ENCODE results near the gene QRFP.

QRFP gene

DNA sequence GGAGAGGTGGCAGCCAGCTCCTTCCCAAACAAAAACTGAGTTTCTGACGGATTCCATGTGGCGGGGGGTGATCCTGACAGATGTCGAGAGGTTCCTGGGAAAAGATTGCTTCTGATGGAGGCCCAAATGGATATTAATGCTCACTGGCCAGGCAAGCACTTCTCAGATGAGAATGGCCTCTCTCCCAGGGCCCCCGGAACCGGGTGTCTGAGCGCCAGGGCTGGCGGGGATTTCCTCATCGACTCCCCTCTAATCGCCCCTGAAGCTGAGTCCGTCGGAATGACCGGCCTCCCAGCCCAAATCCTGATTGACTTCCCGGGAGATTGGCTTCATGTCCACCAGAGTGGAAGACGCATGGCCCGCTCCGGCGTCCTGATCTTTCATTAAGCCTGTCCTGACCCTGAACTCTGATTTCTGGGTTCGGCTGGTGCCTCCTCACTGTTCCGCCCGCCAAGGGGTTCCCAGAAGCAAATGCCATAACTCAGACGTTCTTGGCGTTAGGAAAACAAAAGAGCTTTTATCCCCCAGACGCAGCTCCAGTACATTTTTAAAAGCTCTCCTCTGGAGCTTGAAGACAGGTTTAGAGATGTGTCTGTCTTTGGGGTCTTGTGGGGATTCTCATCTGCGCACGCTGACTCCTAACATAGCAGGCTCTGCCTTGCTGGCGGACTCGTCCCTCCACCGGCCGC lies 24.8 kb upstream of the QRFP start:
- FAIRE-seq, result no peak
- DNase-seq (ENCODE audit: insufficient read length, low spot score), result no peak
- TF ChIP-seq POU2F2 (IDR thresholded peaks at IDR 0.05; ENCODE audit: low read depth, low read length) (no peak), PAX5 (IDR thresholded peaks at IDR 0.05; ENCODE audit: insufficient read depth, low read length, severe bottlenecking) (no peak), POLR2AphosphoS5 (IDR thresholded peaks at IDR 0.05; ENCODE audit: low read depth, low read length) (no peak), POLR2A (IDR thresholded peaks at IDR 0.05; ENCODE audit: low read depth, low read length) (no peak), SPI1 (IDR thresholded peaks at IDR 0.05; ENCODE audit: low read depth, low read length) (no peak), TAF1 (IDR thresholded peaks at IDR 0.05; ENCODE audit: low read depth, low read length) (no peak)

DNA sequence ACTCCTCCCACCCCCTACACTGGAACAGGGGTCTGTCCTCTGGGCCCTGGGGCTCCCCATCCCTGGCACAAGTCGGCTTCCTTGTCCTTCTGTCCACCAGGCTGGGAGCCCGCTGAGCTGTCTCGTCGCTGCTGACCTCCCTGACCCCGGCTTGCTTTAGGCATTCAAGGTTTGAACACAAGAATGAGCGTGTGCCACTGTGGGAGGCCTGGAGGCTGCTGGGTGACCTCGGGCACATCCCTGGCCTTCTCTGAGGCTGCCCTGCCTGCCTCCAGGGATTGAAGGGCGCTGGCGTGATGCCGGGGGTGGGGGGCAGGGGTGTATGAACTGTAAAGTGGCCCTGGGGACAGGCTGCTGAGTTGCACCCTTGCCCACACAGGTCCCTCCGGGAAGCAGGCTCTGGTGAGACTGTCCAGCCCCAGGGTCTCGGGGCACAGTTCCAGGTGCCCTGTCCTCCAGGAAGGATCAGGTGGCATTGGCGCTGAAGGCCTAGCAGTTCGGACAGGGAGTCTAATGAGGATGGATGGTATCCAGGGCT lies 24.2 kb upstream of the QRFP start:
- DNase-seq (ENCODE audit: insufficient read length, low spot score), result no peak
- TF ChIP-seq POLR2A (IDR thresholded peaks at IDR 0.05; ENCODE audit: low read depth, low read length), result no peak
- no peak for TF ChIP-seq PAX5 (IDR thresholded peaks at IDR 0.05; ENCODE audit: insufficient read depth, low read length, severe bottlenecking)
- TF ChIP-seq POU2F2 (IDR thresholded peaks at IDR 0.05; ENCODE audit: low read depth, low read length), result no peak
- TF ChIP-seq SPI1 (IDR thresholded peaks at IDR 0.05; ENCODE audit: low read depth, low read length), result no peak
- TF ChIP-seq POLR2AphosphoS5 (IDR thresholded peaks at IDR 0.05; ENCODE audit: low read depth, low read length), result no peak
- no peak for TF ChIP-seq TAF1 (IDR thresholded peaks at IDR 0.05; ENCODE audit: low read depth, low read length)
- no peak for FAIRE-seq

DNA sequence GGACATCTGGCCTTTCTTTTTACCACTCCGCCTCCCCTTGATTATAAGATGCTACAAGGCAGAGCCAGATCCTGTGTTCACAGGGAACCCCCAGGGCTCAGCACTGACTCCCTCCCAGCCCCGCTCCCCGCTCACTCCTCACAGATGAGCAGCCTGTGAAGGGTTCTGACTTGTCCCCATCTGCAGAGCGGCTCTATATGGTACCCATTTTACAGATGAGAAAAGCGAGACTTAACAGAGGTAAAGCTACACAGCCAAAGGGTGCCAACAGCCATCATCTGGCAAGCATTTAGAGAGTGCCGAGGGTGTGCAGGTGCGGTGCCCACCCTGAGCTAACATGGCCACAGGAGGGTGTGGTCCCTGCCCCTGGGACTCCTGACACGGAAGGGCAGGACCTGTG lies 23.6 kb upstream of the QRFP start:
- FAIRE-seq, result no peak
- no peak for DNase-seq (ENCODE audit: insufficient read length, low spot score)

DNA sequence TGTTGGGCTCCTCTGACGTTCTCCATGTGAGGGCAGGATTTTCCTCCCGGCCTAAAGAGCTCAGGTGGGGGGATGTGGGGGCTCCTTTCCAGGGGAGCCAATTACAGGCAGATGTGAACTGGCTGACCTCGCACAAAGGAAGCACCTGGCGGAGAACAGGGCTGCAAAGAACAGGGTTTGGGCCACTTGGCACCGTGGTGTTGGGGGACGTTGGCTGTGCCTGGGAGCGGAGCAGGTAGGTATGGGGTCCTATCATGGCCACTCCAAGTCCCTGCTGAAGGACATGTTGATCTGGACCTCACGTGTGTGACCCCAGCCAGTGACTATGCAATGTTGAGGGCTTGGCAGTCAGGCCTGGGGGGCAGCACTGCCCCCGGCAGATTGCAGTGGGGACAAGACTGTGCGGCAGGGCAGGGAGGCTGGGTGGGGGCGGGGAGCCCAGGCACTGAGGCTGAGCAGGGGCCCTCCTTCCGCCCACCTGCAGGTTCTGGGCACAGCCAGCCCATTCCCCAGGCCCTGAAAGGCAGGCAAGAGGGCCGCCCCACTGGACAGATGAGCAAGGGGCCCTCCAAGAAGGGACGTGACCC lies 23.0 kb upstream of the QRFP start:
- no peak for FAIRE-seq
- TF ChIP-seq POLR2AphosphoS5 (IDR thresholded peaks at IDR 0.05; ENCODE audit: low read depth, low read length) (no peak), POU2F2 (IDR thresholded peaks at IDR 0.05; ENCODE audit: low read depth, low read length) (no peak), TAF1 (IDR thresholded peaks at IDR 0.05; ENCODE audit: low read depth, low read length) (no peak), SPI1 (IDR thresholded peaks at IDR 0.05; ENCODE audit: low read depth, low read length) (no peak), POLR2A (IDR thresholded peaks at IDR 0.05; ENCODE audit: low read depth, low read length) (no peak), PAX5 (IDR thresholded peaks at IDR 0.05; ENCODE audit: insufficient read depth, low read length, severe bottlenecking) (no peak)
- no peak for DNase-seq (ENCODE audit: insufficient read length, low spot score)

More for the DNA sequence above, 23.6 kb upstream of the QRFP start:
- TF ChIP-seq TAF1 (IDR thresholded peaks at IDR 0.05; ENCODE audit: low read depth, low read length) (no peak), POU2F2 (IDR thresholded peaks at IDR 0.05; ENCODE audit: low read depth, low read length) (no peak), POLR2A (IDR thresholded peaks at IDR 0.05; ENCODE audit: low read depth, low read length) (no peak)

DNA sequence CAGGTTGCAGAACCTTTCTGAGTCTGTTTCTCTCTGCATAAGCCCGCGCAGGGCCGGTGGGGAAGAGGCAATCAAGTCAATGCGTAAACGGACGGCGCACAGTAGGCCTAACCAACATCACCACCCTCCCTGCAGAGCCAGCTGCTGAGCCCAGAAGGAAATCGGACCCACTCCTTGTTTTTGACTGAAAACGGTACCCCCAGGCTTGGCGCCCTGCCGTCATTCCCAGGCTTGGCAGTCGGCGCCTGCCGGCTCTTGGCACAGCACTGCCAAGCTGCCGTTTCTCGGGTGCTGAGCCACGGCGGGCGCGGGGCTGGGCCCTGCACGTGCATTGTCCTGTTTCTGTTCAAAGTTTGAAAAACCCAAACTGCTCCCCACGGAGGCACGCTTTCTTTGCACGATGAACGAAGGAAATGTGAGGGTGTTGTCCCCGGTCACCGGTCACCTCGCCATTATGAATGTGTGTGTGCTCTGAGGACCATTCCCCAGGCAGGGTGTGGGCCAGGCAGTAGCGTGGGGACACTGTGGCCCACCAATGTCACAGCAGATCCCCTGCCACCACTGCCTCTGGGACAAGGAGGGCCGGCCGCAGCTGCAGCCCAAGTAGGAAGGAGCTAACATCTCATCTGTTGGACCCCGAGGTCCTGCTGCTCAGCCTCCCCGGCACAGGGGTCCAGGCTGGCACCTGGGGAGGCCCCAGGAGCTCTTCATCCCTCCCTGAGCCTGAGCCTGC lies 22.4 kb upstream of the QRFP start:
- no peak for DNase-seq (ENCODE audit: insufficient read length, low spot score)
- FAIRE-seq, result no peak
- TF ChIP-seq TAF1 (IDR thresholded peaks at IDR 0.05; ENCODE audit: low read depth, low read length) (no peak), SPI1 (IDR thresholded peaks at IDR 0.05; ENCODE audit: low read depth, low read length) (no peak), PAX5 (IDR thresholded peaks at IDR 0.05; ENCODE audit: insufficient read depth, low read length, severe bottlenecking) (no peak), POLR2AphosphoS5 (IDR thresholded peaks at IDR 0.05; ENCODE audit: low read depth, low read length) (no peak), POLR2A (IDR thresholded peaks at IDR 0.05; ENCODE audit: low read depth, low read length) (no peak), POU2F2 (IDR thresholded peaks at IDR 0.05; ENCODE audit: low read depth, low read length) (no peak)

DNA sequence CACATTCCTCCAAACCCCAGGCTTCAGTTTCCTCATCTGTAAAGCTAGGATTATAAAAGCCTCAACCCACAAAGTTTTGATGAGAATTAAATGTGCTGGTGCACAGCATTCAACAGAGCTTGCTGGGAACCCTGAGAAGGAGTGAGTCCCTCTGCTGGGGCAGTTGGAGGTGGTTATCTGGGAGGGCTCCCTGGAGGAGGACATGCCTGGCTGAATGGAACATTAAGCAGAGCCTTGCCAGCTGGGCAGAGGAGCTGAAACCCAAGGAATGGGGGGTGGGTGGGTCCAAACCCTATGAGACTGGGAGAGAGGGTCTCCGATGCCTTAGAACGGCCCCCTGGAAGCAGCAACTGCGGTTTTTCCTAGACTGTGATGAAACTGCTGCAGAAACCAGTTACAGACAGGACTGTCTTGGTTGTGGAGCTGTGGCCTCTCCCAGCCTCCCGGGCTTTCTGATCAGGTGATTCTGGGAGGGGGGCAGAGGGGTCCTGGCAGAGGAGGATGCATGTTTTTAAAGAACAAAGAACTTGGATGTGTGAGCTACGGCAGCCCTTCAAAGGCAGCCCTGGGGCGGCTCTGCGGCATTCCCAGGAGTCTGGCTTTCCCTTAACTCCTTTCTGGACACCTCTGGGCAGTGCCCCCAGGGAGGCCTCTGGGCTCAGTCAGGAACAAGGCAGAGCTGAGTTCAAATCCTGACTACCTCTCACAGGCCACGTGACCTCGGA lies 21.7 kb upstream of the QRFP start:
- TF ChIP-seq TAF1 (IDR thresholded peaks at IDR 0.05; ENCODE audit: low read depth, low read length), result no peak
- no peak for TF ChIP-seq POLR2AphosphoS5 (IDR thresholded peaks at IDR 0.05; ENCODE audit: low read depth, low read length)
- TF ChIP-seq PAX5 (IDR thresholded peaks at IDR 0.05; ENCODE audit: insufficient read depth, low read length, severe bottlenecking), result no peak
- no peak for TF ChIP-seq POU2F2 (IDR thresholded peaks at IDR 0.05; ENCODE audit: low read depth, low read length)
- TF ChIP-seq POLR2A (IDR thresholded peaks at IDR 0.05; ENCODE audit: low read depth, low read length), result no peak
- TF ChIP-seq SPI1 (IDR thresholded peaks at IDR 0.05; ENCODE audit: low read depth, low read length), result no peak
- FAIRE-seq, result no peak

DNA sequence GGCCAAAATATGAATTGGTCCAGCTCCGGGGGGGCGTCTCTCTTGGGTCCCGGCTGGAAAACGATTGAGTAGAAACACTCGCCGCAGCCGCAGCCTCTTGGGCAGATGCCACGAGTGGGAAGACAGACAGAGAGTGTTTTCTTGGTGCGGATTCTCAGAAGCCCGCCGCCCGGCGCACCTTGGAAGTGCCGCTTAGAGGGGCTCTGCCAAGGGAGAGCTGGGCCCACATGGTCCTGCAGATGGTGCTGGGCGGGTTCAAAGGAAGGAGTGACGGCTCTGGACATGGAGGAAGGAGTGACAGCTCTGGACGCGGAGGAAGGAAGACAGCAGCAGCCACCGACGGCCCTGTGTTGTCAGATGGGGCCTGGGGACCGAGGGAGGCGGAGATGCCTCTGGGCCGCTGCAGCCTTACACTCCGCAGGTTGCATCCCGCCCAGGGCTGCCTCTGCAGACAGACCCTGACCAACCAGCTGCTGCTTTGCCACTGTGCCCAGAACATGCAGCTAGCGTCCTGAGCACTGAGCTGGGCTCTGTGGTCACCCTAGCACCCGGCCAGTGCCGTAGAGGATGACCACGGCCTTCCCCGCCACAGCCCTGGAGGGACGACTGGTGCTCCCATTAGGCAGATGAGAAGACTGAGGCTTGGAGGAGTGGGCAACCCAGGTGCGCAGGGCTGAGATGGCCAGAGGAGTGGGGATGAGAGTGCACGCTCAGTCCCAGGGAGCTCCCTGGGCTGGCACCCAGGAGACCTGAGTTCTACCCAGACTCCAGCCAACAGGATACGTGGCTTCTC lies 20.8 kb upstream of the QRFP start:
- DNase-seq (ENCODE audit: insufficient read length, low spot score), result no peak
- TF ChIP-seq POLR2AphosphoS5 (IDR thresholded peaks at IDR 0.05; ENCODE audit: low read depth, low read length) (no peak), PAX5 (IDR thresholded peaks at IDR 0.05; ENCODE audit: insufficient read depth, low read length, severe bottlenecking) (no peak)
- no peak for FAIRE-seq

More for the DNA sequence above, 21.7 kb upstream of the QRFP start:
- no peak for DNase-seq (ENCODE audit: insufficient read length, low spot score)

DNA sequence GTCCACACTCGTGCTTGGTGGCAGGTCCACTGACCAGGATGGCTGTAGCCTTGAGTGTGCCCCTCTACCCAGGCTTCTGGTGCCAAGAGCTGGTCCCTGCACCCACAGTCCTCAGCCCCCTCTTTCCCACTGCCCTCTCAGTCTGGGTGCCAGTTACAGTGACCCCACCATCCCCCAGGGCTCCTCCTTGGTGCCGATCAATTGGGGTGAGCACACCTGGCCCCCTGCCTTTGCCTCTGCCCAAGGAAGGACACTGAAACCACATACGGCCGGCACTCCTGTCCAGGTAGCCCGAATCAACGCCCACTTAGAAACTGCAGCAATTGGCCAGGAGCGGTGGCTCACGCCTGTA lies 18.5 kb upstream of the QRFP start:
- FAIRE-seq (no peak), DNase-seq (ENCODE audit: insufficient read length, low spot score) (no peak)
- TF ChIP-seq POLR2A (IDR thresholded peaks at IDR 0.05; ENCODE audit: low read depth, low read length), result no peak
- TF ChIP-seq TAF1 (IDR thresholded peaks at IDR 0.05; ENCODE audit: low read depth, low read length), result no peak
- no peak for TF ChIP-seq POLR2AphosphoS5 (IDR thresholded peaks at IDR 0.05; ENCODE audit: low read depth, low read length)
- TF ChIP-seq PAX5 (IDR thresholded peaks at IDR 0.05; ENCODE audit: insufficient read depth, low read length, severe bottlenecking), result no peak
- no peak for TF ChIP-seq SPI1 (IDR thresholded peaks at IDR 0.05; ENCODE audit: low read depth, low read length)
- no peak for TF ChIP-seq POU2F2 (IDR thresholded peaks at IDR 0.05; ENCODE audit: low read depth, low read length)

All from GM12891 (cell line).